HPDE6-E6E7 (cell line): Measurements from ENCODE around the gene ADAMTS12.
"Not testable (repeated sequence)": the region's sequence is repeated elsewhere in the genome, so short reads cannot be mapped to it uniquely, and the experiment has no call there.

Experiments used
- DNase-seq: peaks from one replicate; pipeline ENCODE4 v3.0.0; 2011; ENCODE audit warnings: missing footprints; ENCODE audit errors: extremely low spot score

The ADAMTS12 gene, protein sequence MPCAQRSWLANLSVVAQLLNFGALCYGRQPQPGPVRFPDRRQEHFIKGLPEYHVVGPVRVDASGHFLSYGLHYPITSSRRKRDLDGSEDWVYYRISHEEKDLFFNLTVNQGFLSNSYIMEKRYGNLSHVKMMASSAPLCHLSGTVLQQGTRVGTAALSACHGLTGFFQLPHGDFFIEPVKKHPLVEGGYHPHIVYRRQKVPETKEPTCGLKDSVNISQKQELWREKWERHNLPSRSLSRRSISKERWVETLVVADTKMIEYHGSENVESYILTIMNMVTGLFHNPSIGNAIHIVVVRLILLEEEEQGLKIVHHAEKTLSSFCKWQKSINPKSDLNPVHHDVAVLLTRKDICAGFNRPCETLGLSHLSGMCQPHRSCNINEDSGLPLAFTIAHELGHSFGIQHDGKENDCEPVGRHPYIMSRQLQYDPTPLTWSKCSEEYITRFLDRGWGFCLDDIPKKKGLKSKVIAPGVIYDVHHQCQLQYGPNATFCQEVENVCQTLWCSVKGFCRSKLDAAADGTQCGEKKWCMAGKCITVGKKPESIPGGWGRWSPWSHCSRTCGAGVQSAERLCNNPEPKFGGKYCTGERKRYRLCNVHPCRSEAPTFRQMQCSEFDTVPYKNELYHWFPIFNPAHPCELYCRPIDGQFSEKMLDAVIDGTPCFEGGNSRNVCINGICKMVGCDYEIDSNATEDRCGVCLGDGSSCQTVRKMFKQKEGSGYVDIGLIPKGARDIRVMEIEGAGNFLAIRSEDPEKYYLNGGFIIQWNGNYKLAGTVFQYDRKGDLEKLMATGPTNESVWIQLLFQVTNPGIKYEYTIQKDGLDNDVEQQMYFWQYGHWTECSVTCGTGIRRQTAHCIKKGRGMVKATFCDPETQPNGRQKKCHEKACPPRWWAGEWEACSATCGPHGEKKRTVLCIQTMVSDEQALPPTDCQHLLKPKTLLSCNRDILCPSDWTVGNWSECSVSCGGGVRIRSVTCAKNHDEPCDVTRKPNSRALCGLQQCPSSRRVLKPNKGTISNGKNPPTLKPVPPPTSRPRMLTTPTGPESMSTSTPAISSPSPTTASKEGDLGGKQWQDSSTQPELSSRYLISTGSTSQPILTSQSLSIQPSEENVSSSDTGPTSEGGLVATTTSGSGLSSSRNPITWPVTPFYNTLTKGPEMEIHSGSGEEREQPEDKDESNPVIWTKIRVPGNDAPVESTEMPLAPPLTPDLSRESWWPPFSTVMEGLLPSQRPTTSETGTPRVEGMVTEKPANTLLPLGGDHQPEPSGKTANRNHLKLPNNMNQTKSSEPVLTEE (N-terminal part only)

DNA sequence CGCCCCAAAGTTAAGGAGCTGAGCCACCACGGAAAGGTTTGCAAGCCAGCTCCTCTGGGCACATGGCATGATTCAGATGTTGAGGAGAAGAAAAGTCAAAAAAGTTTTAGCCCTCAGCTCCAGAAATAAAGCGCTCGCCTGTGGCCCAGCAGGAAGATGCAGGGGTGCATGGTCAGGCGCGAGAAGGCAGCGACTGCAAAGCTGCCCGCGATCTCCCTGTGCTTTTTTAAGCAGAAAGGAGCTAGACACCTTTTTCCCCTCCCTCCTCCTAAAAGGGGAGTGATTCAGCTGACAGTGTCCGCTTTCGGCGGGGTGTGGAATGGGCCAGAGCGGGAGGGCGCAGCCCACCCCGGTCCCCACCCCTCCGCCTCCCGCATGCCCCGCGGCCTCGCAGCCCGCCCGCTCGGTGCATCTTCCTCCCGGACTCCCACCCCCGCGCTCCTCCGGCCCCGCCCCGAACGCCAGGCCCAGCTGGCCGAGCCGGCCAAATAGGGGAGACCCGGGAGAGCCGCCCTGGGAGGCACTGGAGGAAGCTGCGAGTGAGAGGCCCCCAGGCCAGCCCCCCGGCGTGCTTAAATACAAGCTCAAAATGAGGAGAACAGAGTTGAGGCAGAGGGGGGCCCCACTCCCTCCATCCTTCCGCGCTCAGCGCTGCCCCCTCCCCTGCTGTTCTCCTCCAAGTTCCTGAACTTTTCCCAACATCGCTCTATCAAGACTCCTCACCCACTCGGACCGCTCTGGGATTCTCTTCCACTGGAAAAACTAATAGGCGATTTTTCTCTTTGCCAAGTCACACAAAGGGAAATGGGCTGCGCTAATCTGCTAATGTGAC, at the start of gene ADAMTS12:
Gene ADAMTS12 (minus strand): TSS at position 203 of the 832 bp plus-strand sequence. CDS start 134 bp downstream, at position 69.
- DNase-seq: no peak

DNA sequence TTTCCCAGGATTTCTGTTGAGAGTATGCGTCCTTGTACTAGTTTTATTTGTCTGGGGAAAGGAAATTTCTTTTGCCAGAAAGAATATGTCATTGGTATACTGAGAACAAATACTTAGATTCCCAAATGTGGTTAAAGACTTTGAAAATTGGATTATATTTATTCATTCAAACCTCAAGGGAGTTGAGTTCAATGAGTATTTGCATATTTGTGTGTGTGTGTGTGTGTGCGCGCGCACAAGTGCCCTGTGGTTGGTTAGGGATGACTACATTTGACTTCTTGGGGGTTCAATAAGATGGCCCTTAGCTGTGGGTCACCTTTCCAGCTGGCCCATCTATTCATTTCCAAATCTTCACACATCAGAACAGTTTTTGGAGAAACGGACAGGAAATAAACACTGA, 49.3 kb upstream of the ADAMTS12 start:
- no peak for DNase-seq

DNA sequence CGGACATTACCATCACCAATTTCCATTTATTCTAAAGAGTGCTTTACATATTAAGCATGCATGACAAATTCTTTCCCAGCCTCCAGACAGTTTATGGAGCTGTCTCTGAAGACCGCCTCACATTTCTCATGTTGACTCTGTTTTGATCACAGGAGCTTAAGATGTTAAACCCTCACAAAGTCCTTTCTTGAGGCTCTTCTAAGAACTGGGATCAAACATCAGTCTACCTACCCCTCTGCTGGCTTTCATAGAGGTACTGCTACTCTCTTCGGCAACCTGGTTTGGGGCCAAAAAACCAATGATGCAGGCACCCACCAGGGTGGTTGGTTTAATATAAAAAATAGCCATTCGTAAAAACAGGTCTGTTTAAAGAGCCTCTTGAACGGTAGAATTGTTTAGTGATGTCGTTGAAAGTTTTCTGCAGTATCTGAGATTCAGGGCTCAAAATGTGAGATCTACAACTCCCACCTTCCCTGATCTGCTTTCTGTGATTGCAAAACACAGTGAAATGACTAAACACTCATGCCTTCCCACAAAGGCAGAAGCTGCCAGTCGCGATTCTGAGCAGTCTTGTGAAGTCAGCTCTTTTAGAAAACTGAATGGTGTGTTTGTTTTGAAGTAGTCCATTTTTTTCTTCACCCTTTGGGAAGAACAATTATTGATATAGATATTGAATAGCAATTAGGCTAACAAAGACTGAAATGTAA, 47.9 kb upstream of the ADAMTS12 start:
- DNase-seq: no peak

DNA sequence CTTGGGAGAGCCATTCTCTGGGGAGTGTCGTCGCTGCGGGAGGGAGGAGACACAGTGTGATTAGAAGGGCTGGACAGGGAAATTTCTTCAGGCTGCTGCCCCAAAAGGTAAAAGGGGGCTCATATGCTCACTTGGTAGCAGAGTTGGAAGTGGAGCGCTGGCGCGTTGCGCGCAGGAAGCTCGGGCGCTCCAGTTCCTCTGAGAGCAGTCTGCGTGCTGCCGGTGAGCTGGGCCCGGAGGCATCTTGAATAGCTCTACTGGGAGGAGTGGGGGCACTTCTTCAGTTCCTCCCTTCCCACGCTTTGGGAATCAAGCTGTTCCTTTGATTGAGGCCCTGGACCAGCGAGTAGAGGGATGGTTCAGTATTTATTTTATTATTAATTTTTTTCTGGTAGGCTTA, 47.1 kb upstream of the ADAMTS12 start:
- no peak for DNase-seq

DNA sequence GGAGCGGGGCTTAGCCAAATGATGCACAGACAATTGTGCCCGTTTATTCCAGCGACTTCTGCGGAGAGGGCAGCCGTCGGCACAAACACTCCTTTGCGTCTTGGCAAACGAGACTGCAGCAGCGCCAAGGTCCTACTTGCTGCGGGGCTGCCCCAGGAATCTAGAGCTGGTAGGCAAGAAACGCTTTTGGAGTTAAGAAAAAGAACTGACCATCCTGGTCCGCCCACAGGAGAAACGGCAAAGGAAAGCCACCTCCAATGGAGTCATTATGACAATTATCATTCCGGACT, 46.7 kb upstream of the ADAMTS12 start:
- no peak for DNase-seq

DNA sequence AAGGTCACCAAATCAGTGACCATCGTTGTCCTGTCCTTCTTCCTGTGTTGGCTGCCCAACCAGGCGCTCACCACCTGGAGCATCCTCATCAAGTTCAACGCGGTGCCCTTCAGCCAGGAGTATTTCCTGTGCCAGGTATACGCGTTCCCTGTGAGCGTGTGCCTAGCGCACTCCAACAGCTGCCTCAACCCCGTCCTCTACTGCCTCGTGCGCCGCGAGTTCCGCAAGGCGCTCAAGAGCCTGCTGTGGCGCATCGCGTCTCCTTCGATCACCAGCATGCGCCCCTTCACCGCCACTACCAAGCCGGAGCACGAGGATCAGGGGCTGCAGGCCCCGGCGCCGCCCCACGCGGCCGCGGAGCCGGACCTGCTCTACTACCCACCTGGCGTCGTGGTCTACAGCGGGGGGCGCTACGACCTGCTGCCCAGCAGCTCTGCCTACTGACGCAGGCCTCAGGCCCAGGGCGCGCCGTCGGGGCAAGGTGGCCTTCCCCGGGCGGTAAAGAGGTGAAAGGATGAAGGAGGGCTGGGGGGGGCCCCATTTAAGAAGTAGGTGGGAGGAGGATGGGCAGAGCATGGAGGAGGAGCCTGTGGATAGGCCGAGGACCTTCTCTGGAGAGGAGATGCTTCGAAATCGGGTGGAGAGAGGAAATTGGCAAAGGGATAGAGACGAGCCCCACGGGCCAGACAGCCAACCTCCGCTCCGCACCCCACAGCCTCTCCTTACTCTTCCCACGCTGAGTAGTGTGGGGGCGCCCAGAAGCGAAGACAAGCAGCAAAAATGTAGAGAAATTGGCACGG, 46.1 kb upstream of the ADAMTS12 start:
- no peak for DNase-seq

DNA sequence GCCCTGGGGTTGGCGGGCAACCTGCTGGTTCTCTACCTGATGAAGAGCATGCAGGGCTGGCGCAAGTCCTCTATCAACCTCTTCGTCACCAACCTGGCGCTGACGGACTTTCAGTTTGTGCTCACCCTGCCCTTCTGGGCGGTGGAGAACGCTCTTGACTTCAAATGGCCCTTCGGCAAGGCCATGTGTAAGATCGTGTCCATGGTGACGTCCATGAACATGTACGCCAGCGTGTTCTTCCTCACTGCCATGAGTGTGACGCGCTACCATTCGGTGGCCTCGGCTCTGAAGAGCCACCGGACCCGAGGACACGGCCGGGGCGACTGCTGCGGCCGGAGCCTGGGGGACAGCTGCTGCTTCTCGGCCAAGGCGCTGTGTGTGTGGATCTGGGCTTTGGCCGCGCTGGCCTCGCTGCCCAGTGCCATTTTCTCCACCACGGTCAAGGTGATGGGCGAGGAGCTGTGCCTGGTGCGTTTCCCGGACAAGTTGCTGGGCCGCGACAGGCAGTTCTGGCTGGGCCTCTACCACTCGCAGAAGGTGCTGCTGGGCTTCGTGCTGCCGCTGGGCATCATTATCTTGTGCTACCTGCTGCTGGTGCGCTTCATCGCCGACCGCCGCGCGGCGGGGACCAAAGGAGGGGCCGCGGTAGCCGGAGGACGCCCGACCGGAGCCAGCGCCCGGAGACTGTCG, 45.4 kb upstream of the ADAMTS12 start:
- no peak for DNase-seq

DNA sequence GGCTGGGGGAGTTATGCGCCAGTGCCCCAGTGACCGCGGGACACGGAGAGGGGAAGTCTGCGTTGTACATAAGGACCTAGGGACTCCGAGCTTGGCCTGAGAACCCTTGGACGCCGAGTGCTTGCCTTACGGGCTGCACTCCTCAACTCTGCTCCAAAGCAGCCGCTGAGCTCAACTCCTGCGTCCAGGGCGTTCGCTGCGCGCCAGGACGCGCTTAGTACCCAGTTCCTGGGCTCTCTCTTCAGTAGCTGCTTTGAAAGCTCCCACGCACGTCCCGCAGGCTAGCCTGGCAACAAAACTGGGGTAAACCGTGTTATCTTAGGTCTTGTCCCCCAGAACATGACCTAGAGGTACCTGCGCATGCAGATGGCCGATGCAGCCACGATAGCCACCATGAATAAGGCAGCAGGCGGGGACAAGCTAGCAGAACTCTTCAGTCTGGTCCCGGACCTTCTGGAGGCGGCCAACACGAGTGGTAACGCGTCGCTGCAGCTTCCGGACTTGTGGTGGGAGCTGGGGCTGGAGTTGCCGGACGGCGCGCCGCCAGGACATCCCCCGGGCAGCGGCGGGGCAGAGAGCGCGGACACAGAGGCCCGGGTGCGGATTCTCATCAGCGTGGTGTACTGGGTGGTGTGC, 44.7 kb upstream of the ADAMTS12 start, which contains the start of gene RXFP3:
Gene RXFP3 (plus strand): TSS at position 6 of the 636 bp plus-strand sequence. CDS start 355 bp downstream, at position 361.
- no peak for DNase-seq

DNA sequence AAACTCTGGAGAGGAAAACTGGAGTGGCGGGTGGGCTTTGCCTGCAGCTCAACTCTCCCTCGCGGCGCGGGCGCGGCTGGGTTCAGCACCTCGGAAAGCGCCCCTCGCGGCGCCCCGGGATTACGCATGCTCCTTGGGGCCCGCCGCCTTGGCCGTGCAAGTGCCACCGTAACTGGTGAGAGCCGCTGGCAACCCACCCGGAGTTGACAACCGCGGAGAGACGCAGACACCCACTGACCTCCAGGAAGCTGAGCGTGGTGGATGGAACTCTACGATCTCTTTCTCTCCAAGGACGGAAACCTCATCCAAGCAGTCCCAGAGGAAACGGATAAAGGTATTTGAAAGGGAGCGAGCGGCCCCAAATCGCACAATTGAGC, 44.2 kb upstream of the ADAMTS12 start:
- DNase-seq: no peak

DNA sequence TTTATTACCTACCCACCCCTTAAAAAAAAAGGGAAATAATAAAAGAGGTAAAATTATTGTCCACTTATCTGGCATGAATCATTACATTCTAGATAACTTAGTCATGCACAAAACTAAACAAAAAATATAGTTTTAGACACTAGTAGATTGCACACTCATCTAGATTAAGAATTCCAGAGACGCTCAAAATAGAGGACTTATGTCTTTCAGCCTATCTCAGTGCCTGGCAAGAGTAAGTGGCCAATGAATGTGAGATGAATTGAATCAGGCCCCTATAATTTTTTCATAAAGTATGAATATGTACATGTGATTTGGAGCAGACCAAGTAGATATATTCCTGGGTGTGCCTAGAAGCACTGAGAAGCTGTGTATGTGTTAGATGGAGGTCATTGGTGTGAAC, 42.4 kb upstream of the ADAMTS12 start:
- no peak for DNase-seq

DNA sequence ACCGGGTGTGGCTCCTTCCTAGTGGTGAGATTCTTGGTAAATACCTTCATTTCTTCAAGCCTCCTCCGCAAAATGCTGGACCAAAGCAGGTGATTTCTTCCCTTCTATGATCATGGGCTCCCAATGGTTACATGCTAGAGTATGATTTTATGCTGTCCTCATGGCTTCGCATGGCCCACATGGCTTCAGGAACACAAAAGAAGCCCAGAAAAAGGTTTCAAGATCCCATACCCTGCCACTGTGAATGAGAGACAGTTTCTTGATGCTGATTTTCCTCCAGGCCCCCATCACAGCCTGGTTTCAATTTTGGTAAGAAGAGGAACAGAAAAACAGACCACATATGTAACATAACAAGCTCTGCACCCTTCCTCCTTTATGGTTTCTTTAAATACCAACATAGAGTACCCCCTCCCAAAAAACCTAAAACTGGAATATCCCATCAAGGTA, 42.0 kb upstream of the ADAMTS12 start:
- DNase-seq: no peak

DNA sequence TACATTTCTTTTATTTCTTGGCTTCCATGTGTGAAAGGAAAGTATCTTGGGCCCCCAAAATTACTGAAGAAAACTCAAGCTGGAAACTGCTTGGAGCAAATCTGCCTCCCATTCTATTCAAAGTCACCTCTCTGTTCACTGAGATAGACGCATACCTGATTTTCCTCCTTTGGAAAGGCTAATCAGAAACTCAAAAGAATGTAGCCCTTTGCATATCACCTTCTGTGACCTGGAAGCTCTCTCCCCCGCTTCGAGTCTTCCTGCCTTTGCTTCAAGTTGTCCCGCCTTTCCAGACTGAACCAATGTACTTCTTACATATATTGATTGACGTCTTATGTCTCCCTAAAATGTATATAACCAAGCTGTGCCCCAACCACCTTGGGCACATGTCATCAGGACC, 39.3 kb upstream of the ADAMTS12 start:
- no peak for DNase-seq

DNA sequence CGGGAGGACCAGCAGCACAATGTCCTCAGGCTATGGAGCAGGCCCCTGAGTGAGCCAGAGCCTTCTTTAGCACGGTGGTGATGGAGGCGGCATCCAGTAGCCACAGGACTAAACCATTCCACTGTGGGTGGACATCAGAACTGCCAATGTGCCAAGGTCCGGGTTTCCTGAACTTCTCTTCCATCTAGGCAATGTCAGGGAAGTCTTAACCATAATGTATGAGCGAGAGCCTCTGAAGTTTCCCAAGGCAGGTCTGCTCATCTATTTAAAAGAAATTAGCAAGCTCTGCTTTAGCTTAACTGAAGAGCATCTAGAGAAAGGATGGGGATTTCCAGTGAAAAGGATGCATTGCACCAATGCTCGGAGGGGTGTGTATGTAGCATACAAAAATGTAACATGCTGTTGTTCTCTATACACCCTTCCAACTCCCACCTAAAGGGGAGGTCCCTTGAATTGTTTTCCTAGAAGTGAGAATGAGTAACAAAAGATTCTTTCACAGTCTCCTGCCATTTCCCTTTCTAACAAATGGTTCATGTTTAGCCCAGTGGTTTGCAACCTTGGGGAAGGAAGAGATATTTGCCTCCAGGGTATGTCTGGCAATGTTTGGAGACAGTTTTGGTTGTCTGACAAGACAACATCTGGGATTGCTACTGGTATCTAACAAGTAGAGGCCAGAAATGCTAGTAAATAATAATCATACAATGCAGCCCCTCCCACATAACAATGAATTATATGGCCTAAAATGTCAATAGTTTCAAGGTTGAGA, 38.3 kb upstream of the ADAMTS12 start:
- no peak for DNase-seq

DNA sequence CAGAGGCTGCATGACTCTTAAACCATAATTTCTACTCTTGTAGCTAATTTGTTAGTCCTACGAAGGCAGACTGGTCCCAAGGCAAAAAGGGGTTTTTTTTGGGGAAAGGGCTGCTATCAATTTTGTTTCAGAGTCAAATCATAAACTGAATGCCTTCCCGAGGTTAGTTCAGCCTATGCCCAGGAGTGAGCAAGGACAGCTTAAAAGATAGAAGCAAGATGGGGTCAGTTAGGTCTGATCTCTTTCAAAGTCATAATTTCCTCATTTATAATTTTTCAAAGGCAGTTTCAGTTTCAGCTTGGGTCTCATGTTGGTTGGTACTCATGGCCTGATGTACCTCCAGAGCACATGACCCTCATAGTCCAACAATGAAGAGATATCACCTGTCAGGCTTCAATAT, 36.5 kb upstream of the ADAMTS12 start:
- DNase-seq: no peak

DNA sequence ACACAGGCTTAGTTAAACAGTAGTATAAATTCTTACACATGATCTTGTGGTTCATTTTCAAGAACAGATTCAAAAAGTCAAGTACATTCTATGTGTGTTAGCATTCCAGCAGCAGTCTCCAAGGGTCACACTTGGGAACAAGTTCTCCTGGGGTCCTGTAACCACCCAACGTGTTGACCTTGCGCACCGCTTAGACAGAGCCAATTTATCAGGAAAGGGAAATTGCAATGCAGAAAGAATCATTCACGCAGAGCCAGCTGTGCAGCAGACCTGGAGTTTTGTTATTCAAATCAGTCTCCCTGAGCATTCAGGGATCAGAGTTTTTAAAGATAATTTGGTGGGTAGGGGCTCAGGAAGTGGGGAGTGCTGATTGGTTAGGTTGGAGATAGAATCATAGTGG, 35.9 kb upstream of the ADAMTS12 start:
- DNase-seq: no peak

DNA sequence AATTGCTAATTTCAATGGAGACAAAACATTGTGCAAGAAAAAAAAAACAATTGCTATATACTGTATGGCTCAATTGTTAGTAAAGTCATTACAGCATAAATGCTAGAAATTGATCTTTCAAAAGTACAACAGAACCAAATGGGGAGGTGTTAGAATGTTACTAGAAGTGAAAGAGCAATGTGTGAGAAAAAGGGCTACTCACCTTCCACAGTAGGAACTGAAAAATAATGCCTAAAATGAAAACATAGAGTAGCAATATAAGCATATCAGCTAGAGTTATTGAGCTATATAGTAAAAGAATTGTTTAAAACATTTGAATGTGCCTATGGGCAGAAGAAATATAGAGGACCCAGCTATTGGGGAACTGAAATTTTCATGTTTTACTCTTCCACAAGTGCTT, 33.5 kb upstream of the ADAMTS12 start:
- DNase-seq: no peak

DNA sequence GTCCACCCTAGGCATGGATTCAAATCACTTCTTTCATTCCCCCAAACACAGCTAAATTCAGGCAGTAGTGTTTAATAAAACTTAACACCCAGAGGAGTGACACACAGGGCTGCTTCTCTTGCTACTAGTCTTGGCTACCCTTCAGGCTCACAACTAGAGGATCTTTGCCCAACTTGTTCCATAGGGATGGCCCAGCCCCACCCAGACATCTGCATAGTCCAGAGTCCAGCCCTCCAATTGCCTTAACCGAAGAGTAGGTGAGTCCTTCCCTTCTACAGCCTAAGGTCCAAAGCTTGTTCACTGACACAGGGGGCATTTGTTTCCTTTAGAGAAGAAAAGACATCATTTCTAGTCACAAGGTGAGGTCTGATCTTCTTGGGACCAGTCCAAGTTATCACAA, 29.2 kb upstream of the ADAMTS12 start:
- DNase-seq: no peak

DNA sequence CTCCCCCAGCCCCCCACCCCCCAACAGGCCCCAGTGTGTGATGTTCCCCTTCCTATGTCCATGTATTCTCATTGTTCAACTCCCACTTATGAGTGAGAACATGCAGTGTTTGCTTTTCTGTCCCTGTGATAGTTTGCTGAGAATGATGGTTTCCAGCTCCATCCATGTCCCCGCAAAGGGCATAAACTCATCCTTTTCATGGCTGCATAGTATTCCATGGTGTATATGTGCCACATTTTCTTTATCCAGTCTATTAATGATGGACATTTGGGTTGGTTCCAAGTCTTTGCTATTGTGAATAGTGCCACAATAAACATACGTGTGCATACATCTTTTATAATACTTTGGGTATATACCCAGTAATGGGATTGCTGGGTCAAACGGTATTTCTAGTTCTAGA, 23.1 kb upstream of the ADAMTS12 start:
- DNase-seq: not testable (repeated sequence)
